ENCODE results near the gene KRTDAP.

GRCh38 chr19:35516310-35516709 is 26.0 kb upstream of the KRTDAP start:
- TF ChIP-seq POLR2A (IDR thresholded peaks at IDR 0.05; ENCODE audit: low read length) (no peak), GATA1 (IDR thresholded peaks at IDR 0.05; ENCODE audit: low read depth, low read length) (no peak)

Data from erythroblast (primary cell).